AG09309 (cell line): ENCODE data around the gene ARFGAP1.
A peak's percentile ranks its signal among the peaks of the same experiment; 100 is the strongest.

Experiments used
- DNase-seq: peaks from one replicate; pipeline ENCODE4 v3.0.0-alpha.2; 2010; ENCODE audit warnings: low read depth
- H3K4me3 ChIP-seq: 2 replicates; pipeline ENCODE4 v1.5.1; 2011; ENCODE audit warnings: mild to moderate bottlenecking, low read depth, low read length, moderate library complexity; ENCODE audit not compliant: control insufficient read depth
- CTCF ChIP-seq: IDR thresholded peaks from 2 replicates; pipeline ENCODE4 v1.5.1; 2011; ENCODE audit warnings: mild to moderate bottlenecking, low read depth, low read length, inconsistent platforms; ENCODE audit not compliant: insufficient read depth, control insufficient read depth; ENCODE audit errors: missing control alignments

ARFGAP1 gene

GRCh38 chr20:63290136-63290676 is 17.6 kb downstream of the ARFGAP1 start:
- H3K4me3 ChIP-seq, result no peak overlapping the region
- TF ChIP-seq CTCF, result no peak
- no peak for DNase-seq

- peak; percentile 74 for TF ChIP-seq CTCF
- no peak overlapping the region for H3K4me3 ChIP-seq
- no peak for DNase-seq
These were observed 18.3 kb downstream of the ARFGAP1 start for GRCh38 chr20:63290677-63291472.

- no peak for DNase-seq
- no peak for TF ChIP-seq CTCF
- H3K4me3 ChIP-seq, result no peak overlapping the region
These were observed 19.2 kb downstream of the ARFGAP1 start for GRCh38 chr20:63291811-63292210.

GRCh38 chr20:63292292-63292701 is 19.7 kb downstream of the ARFGAP1 start:
- DNase-seq, result no peak
- TF ChIP-seq CTCF, result no peak
- no peak overlapping the region for H3K4me3 ChIP-seq

- no peak within 1 kb of the TSS for H3K4me3 ChIP-seq
- no peak for TF ChIP-seq CTCF
- DNase-seq, result no peak
These were observed 20.3 kb downstream of the ARFGAP1 start, which contains the start of gene COL20A1 for GRCh38 chr20:63292904-63293303. Gene COL20A1, plus strand, starts transcription at chr20:63293186. Its CDS starts 1,922 bp downstream, at chr20:63295108.

GRCh38 chr20:63293456-63293855 is 20.8 kb downstream of the ARFGAP1 start:
- DNase-seq, result no peak
- no peak for TF ChIP-seq CTCF

More at GRCh38 chr20:63293456-63293855, 20.8 kb downstream of the ARFGAP1 start:
- H3K4me3 ChIP-seq, result no peak overlapping the region
